ENCODE measurements around the gene GDF2.

The GDF2 gene

DNA sequence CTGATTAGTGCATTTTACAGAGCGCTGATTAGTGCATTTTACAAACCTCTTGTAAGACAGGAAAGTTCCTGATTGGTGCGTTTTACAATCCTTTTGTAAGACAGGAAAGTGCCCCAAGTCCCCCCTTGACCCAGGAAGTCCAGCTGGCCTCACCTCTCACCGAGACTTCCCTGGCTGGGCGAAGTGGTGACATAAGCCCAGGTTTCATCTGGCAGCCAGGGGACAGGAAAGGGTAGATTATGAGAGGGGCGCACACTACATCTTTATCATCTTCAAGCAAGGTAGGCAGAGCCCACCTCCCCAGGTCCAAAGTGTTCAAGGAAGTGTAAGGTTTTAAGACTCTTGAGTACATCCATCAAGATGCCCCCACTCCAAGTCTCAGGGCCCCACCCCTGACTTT lies 27.8 kb upstream of the GDF2 start:
- no peak overlapping the region for H3K4me3 Mint-ChIP-seq
- H3K27me3 Mint-ChIP-seq (ENCODE audit: low read depth, poor library complexity): peaks cover 68% of the 10 kb centered on the region
- no peak for DNase-seq
- TF ChIP-seq, protein P1, sequence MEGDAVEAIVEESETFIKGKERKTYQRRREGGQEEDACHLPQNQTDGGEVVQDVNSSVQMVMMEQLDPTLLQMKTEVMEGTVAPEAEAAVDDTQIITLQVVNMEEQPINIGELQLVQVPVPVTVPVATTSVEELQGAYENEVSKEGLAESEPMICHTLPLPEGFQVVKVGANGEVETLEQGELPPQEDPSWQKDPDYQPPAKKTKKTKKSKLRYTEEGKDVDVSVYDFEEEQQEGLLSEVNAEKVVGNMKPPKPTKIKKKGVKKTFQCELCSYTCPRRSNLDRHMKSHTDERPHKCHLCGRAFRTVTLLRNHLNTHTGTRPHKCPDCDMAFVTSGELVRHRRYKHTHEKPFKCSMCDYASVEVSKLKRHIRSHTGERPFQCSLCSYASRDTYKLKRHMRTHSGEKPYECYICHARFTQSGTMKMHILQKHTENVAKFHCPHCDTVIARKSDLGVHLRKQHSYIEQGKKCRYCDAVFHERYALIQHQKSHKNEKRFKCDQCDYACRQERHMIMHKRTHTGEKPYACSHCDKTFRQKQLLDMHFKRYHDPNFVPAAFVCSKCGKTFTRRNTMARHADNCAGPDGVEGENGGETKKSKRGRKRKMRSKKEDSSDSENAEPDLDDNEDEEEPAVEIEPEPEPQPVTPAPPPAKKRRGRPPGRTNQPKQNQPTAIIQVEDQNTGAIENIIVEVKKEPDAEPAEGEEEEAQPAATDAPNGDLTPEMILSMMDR (IDR thresholded peaks at IDR 0.05): no peak
- no peak overlapping the region for H3K27ac Mint-ChIP-seq
- peaks cover 33% of the 10 kb centered on the region for H3K4me1 Mint-ChIP-seq
- no peaks in the 10 kb centered on the region for H3K36me3 Mint-ChIP-seq (ENCODE audit: low read depth)
- no peaks in the 10 kb centered on the region for H3K9me3 Mint-ChIP-seq

DNA sequence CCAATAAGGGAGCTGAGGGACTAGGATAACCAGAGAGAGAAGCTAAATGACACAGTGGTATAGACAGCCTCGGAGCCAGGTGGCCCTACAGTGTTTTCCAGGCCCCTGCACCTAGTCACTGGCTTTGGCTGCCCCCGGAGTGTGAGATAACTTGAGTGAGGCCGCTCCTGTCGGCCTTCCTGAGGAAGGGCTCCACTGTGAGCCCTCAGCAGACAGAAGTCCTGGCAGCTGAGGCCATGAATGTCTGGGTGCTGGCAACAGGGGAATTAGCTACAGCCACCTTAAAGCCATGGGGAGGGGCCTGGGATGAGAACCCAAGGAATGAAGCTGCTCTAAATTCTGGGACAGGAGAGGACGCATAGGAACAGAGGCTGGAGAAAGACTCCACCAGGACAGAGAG lies 26.8 kb upstream of the GDF2 start:
- Mint-ChIP-seq H3K27ac (no peak overlapping the region), H3K27me3 (ENCODE audit: low read depth, poor library complexity) (peaks cover 65% of the 10 kb centered on the region), H3K36me3 (ENCODE audit: low read depth) (no peaks in the 10 kb centered on the region), H3K9me3 (no peaks in the 10 kb centered on the region), H3K4me1 (peaks cover 37% of the 10 kb centered on the region), H3K4me3 (no peak overlapping the region)
- TF ChIP-seq, protein P1 (IDR thresholded peaks at IDR 0.05): no peak
- no peak for DNase-seq

DNA sequence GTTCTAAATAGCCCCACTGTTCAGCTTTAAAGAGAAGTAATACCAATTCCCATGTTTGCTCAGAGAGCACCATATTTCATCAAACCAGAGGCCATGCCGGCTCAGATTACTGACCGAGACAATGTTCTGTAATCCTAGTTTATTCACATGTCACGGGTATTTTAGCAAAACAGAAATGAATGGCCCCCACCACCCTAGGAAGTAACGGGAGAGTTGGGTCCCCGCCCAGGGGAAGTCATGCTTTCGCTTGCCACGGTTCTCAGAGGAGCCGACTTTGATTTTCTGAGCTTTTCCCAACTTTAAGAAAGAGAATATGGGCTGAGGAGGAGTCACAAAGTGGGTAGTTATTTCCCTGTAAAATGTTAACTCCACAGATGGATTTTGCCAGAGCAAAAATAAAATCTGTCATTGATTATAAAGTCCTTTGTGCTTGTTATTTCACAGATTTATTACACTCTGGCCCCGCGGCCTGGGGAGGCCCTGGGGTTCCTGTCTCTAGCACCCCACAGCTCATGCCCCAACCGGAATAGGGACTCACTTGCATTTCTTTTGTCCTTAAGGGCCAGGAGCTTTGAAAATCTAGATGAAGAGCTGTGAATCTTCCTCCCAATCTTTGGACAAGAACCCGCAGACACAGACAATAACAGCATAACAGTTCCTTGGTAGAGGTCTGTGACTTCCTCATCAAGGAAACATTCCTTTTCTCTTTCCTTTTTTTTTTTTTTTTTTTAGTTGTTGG lies 25.9 kb upstream of the GDF2 start:
- Mint-ChIP-seq H3K9me3 (no peaks in the 10 kb centered on the region), H3K4me1 (peaks cover 42% of the 10 kb centered on the region)

DNA sequence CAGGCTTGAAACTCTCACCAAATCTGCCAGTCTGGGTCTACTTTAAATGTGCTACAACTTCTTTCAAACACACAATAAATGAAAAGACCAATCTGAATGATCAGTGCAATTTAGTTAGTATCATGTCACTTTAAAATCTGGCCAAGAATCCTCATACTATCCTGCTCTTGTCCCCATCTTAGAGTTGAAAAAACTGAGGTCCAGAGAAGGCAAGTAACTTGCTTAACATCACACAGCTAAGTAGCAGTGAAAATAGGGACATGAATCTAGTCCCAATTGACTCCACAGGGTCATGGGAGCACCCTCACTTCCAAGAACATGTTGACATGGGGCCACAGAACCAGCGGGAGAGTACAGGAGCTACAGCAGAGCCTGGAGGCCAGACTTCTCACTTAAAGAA lies 25.3 kb upstream of the GDF2 start:
- no peak overlapping the region for H3K4me3 Mint-ChIP-seq
- no peaks in the 10 kb centered on the region for H3K36me3 Mint-ChIP-seq (ENCODE audit: low read depth)
- peaks cover 42% of the 10 kb centered on the region for H3K4me1 Mint-ChIP-seq
- TF ChIP-seq, protein P1 (IDR thresholded peaks at IDR 0.05): no peak
- H3K27me3 Mint-ChIP-seq (ENCODE audit: low read depth, poor library complexity): peaks cover 69% of the 10 kb centered on the region
- no peak for DNase-seq
- H3K9me3 Mint-ChIP-seq: no peaks in the 10 kb centered on the region
- H3K27ac Mint-ChIP-seq: no peak overlapping the region

More for the DNA sequence above, 25.9 kb upstream of the GDF2 start:
- H3K27ac Mint-ChIP-seq: peak overlapping the region; percentile 5
- H3K4me3 Mint-ChIP-seq: no peak overlapping the region
- H3K27me3 Mint-ChIP-seq (ENCODE audit: low read depth, poor library complexity): peaks cover 65% of the 10 kb centered on the region
- DNase-seq: no peak
- TF ChIP-seq, protein P1 (IDR thresholded peaks at IDR 0.05): no peak
- no peaks in the 10 kb centered on the region for H3K36me3 Mint-ChIP-seq (ENCODE audit: low read depth)

DNA sequence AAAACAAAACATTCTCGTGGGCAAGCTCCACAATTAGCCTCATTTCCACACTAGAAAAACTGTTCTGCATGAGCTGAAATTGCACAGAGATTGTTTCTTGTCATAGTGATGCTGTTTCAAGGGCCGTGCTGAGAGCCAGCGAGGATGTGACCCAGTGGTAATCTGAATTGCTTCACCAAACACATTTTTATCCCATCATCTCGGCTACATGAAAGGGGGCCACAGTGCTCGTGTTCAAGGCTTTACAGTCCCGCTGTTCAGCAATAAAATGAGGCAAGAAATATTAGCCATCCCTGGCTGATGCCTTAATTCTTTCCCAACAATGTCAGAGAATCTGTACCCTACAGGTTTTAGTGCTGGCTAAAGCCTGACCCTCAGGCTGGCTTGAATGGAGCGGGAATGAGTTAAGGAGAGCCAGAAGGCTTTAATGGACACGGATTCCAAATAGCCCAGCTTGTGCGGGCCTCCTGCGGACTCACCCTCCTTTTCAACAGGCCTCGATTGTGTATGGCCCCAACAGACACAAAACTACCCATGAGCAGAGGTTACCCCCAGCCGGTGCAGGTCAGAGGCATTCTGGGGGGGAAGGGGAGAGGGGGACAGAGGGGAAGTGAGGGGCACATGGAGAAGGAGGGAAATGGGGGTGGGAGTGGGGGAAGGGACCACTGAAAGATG lies 24.3 kb upstream of the GDF2 start:
- H3K4me1 Mint-ChIP-seq: peaks cover 42% of the 10 kb centered on the region
- H3K27ac Mint-ChIP-seq: peak overlapping the region; percentile 88
- H3K4me3 Mint-ChIP-seq: no peak overlapping the region
- H3K36me3 Mint-ChIP-seq (ENCODE audit: low read depth): no peaks in the 10 kb centered on the region
- DNase-seq: no peak
- no peaks in the 10 kb centered on the region for H3K9me3 Mint-ChIP-seq
- TF ChIP-seq, protein P1 (IDR thresholded peaks at IDR 0.05): no peak
- peaks cover 75% of the 10 kb centered on the region for H3K27me3 Mint-ChIP-seq (ENCODE audit: low read depth, poor library complexity)
